Spinal cord (tissue), 10 donors: ENCODE data around the gene ZFAND6. TPM values are rescaled to one million over a fixed set of nuclear protein-coding genes. Genes with fewer than 3 reads are reported as not detected.

ENCODE experiments used
- DNase-seq, 6 donors: peaks; one replicate each; pipeline versions ENCODE4 v3.0.0 to v3.0.0-alpha.2; 2013 to 2015; ENCODE audit warnings: low spot score in 6 of 6, low read depth in 4 of 6
- H3K27ac ChIP-seq: one replicate; pipeline ENCODE4 v1.5.1; 2013; ENCODE audit warnings: low read depth, low read length, control low read depth
- H3K27me3 ChIP-seq: one replicate; pipeline ENCODE4 v1.6.1; 2013; ENCODE audit warnings: low read length; ENCODE audit not compliant: control insufficient read depth, insufficient read depth
- H3K36me3 ChIP-seq: one replicate; pipeline ENCODE4 v1.6.1; 2013; ENCODE audit warnings: low read length; ENCODE audit not compliant: control insufficient read depth, insufficient read depth
- H3K4me1 ChIP-seq: one replicate; pipeline ENCODE4 v1.6.1; 2013; ENCODE audit warnings: low read length; ENCODE audit not compliant: control insufficient read depth, insufficient read depth
- H3K4me3 ChIP-seq: one replicate; pipeline ENCODE4 v1.5.1; 2013; ENCODE audit warnings: low read depth, low read length, control low read depth
- H3K9me3 ChIP-seq: one replicate; pipeline ENCODE4 v1.6.1; 2013; ENCODE audit warnings: low read length; ENCODE audit not compliant: control insufficient read depth, insufficient read depth
- WGBS: methylation state at CpG from one replicate; pipeline ENCODE4 v1.1.5; 2013; ENCODE audit warnings: missing lambda C conversion rate; ENCODE audit not compliant: insufficient coverage; 5-methylcytosine and 5-hydroxymethylcytosine counted together
- polyA plus RNA-seq, 2 donors: library from polyadenylated mRNA; unstranded; fragments of 120-200 nt; gene quantifications; one replicate each; pipeline ENCODE4 v1.2.1, GENCODE V29; 2013; ENCODE audit not compliant: insufficient read length in 2 of 2
- small RNA-seq: library from RNA; depleted of rRNA; stranded (forward); fragments of <200 nt; gene quantifications from one replicate; pipeline ENCODE3, GENCODE V24; 2014; ENCODE audit warnings: low replicate concordance
- total RNA-seq, 2 donors: library from RNA; depleted of rRNA in 1 of 2; stranded (reverse); fragments of 120-200 nt in 1 of 2; fragments of >200 nt in 1 of 2; gene quantifications; one replicate each; pipeline versions ENCODE4 v1.2.3 to v1.2.4, GENCODE V29; 2013 to 2014
- donor health status: healthy.

The ZFAND6 gene
- total and polyA plus RNA-seq, 4 donors, result 102 to 196 (median 128) TPM

DNA sequence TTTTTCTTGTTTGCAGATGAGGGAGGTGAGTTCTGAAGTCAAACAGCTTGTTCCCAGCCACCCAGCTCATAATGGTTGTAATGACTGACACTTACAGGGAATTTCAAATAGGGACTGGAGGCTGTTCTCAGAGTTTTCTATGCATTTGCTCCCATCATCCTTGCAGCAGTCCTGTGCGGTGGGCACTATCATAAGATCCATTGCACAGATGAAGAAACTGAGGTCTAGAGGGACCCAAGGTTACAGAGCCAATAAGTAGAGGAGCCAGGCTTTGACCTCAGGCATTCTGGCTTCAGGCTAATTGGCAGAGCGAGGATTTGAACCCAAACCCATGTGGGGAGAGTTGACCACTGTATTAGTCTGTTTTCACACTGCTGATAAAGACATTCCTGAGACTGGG lies 125.7 kb downstream of the ZFAND6 start:
- Histone ChIP-seq H3K27me3 (no peaks in the 10 kb centered on the region), H3K9me3 (no peaks in the 10 kb centered on the region), H3K4me3 (no peak overlapping the region), H3K4me1 (peaks cover 16% of the 10 kb centered on the region), H3K36me3 (peaks cover 19% of the 10 kb centered on the region), H3K27ac (no peak overlapping the region)
- WGBS, result 100% methylated on average over 2 of the region's 2 CpGs
- DNase-seq, result no peak

DNA sequence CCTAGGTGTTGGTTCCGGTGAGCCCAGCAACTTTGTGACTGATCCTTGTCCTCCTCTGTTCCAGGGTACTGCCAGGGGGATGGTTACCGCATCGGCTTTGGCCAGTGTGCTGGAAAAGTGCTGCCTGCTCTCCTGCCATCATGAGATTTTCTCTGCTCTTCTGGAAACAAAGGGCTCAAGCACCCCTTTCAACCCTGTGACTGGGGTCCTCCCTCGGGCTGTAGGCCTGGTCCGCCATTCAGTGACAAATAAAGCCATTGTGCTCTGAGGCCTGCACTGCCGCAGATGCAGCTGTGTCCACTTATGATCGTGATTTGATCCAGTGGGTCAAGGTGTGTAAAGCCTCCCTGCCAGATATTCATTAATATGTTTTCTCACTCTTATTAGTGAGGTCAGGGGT lies 126.6 kb downstream of the ZFAND6 start:
- Histone ChIP-seq H3K27me3 (no peaks in the 10 kb centered on the region), H3K27ac (no peak overlapping the region), H3K9me3 (no peaks in the 10 kb centered on the region), H3K36me3 (peaks cover 10% of the 10 kb centered on the region), H3K4me3 (no peak overlapping the region), H3K4me1 (peaks cover 16% of the 10 kb centered on the region)
- DNase-seq, result no peak
- WGBS, result 89% methylated on average over 3 of the region's 7 CpGs

DNA sequence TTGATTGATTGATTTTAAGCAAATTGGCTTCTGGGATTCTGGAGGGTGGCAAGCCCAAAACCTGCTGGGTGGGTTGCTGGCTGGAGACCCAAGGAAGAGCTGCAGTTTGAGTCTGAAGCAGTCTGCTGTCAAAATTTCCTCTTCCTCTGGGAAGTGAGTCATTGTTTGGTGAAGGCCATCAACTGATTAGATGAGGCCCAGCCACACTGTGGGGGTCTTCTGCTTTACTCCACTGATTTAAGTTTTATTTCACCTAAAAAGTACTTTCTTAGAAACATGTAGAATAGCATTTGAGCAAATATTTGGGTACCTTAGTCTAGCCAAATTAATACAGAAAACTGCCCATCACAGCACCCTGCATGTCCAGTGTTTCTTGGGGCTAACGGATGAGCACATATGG lies 127.1 kb downstream of the ZFAND6 start:
- Histone ChIP-seq H3K4me3 (no peak overlapping the region), H3K9me3 (no peaks in the 10 kb centered on the region), H3K4me1 (peaks cover 16% of the 10 kb centered on the region), H3K36me3 (peaks cover 7% of the 10 kb centered on the region), H3K27ac (no peak overlapping the region), H3K27me3 (no peaks in the 10 kb centered on the region)
- DNase-seq, result no peak
- 100% methylated on average over 1 of the region's 1 CpG for WGBS

Small RNA genes within 50 kb of the gene (small RNA-seq; reads per million reads assigned to genes)
- gene RF00017, result not detected

Other genes with a start within 250 kb of the ZFAND6 start
- 10 to 100 TPM; 18.2 to 19.7 TPM for gene MTHFS, start 162.7 kb upstream of the ZFAND6 start, total RNA-seq
- gene MTHFS, start 162.7 kb upstream of the ZFAND6 start, polyA plus RNA-seq, result 10 to 100 TPM; 19.3 to 19.8 TPM
- 1 to 10 TPM in 1 of 2 donors, under 1 TPM in 1; 0.39 to 9.7 TPM for gene BCL2A1, start 88.5 kb upstream of the ZFAND6 start, total RNA-seq
- under 1 TPM; 0.32 to 0.38 TPM for gene BCL2A1, start 88.5 kb upstream of the ZFAND6 start, polyA plus RNA-seq
- 10 to 100 TPM; 13.5 to 23.1 TPM for gene FAH, start 93.3 kb downstream of the ZFAND6 start, total RNA-seq
- 10 to 100 TPM; 17.2 to 23.9 TPM for gene FAH, start 93.3 kb downstream of the ZFAND6 start, polyA plus RNA-seq
- 1 to 10 TPM; 5.0 to 6.3 TPM for gene CTXND1, start 192.5 kb downstream of the ZFAND6 start, total RNA-seq
- 10 to 100 TPM; 18.2 to 23.3 TPM for gene CTXND1, start 192.5 kb downstream of the ZFAND6 start, polyA plus RNA-seq